T-cell (primary cell): Measurements from ENCODE around the gene RTRAF. TPM values are rescaled to one million over a fixed set of nuclear protein-coding genes. Genes with fewer than 3 reads are reported as not detected.

ENCODE experiments used
- ATAC-seq, 4 experiments: fragments of 200-7000 bp in 3 of 4; fragments of 150-1000 bp in 1 of 4; cut with Tn5 transposase; replicated peaks in 1 of 4; 1 replicate in 3 of 4; 2 replicates in 1 of 4; pipeline ENCODE4 v1.10.0; 2021; ENCODE audit warnings: moderate library complexity in 3 of 4, mild to moderate bottlenecking in 2 of 4, moderate number of reproducible peaks in 1 of 4
- CTCF ChIA-PET, 2 donors: fragments of 300-600 bp; sonication (Branson Sonifier 250); formaldehyde crosslinking; loops; one replicate each; lab custom pipeline; 2022; ENCODE audit warnings: antibody characterized with exemption in 2 of 2; lab: Charles Lee
- POLR2A ChIA-PET, 2 donors: fragments of 300-600 bp; sonication (Branson Sonifier 250); formaldehyde crosslinking; loops; one replicate each; lab custom pipeline; 2022; ENCODE audit warnings: antibody characterized with exemption in 2 of 2; lab: Charles Lee
- DNase-seq, 35 experiments: peaks; one replicate each; pipeline versions ENCODE4 v3.0.0 to v3.0.0-alpha.2; 2013 to 2023
- H3K27ac ChIP-seq: one replicate; pipeline ENCODE4 v1.5.1; 2013; ENCODE audit warnings: low read length
- H3K27me3 ChIP-seq, 2 experiments: replicated peaks in 1 of 2; 1 replicate in 1 of 2; 2 replicates in 1 of 2; pipeline versions ENCODE4 v1.6.1 to v1.7.0; 2013; ENCODE audit warnings: low read length in 1 of 2, mixed read lengths in 1 of 2; ENCODE audit not compliant: control insufficient read depth in 2 of 2, insufficient read depth in 2 of 2; ENCODE audit errors: extremely low read depth in 1 of 2
- H3K36me3 ChIP-seq, 2 donors: 1 replicate in 1 of 2; 2 replicates in 1 of 2; pipeline versions ENCODE4 v1.6.1 to v1.7.0; 2013; ENCODE audit warnings: low read length in 1 of 2; ENCODE audit not compliant: control insufficient read depth in 2 of 2, insufficient read depth in 1 of 2; ENCODE audit errors: extremely low read depth in 1 of 2
- H3K4me1 ChIP-seq, 2 experiments: 1 replicate in 1 of 2; 2 replicates in 1 of 2; pipeline versions ENCODE4 v1.6.1 to v1.7.0; 2013; ENCODE audit warnings: low read length in 2 of 2, mixed read lengths in 1 of 2; ENCODE audit not compliant: insufficient read depth in 2 of 2, control insufficient read depth in 1 of 2; ENCODE audit errors: extremely low read depth in 1 of 2
- H3K4me3 ChIP-seq, 2 donors: 1 replicate in 1 of 2; 2 replicates in 1 of 2; pipeline versions ENCODE4 v1.5.1 to v1.7.0; 2013; ENCODE audit warnings: mild to moderate bottlenecking in 2 of 2, low read length in 1 of 2, moderate library complexity in 1 of 2; ENCODE audit not compliant: control insufficient read depth in 1 of 2; ENCODE audit errors: extremely low read depth in 1 of 2
- H3K9me3 ChIP-seq: 2 replicates; pipeline ENCODE4 v1.7.0; 2013
- H3K27ac Mint-ChIP-seq, 2 donors: one replicate each; pipeline ENCODE4 v1.8.0; 2020 to 2021; ENCODE audit warnings: mild to moderate bottlenecking in 2 of 2, mixed read lengths in 2 of 2
- H3K27me3 Mint-ChIP-seq, 2 donors: one replicate each; pipeline ENCODE4 v1.8.0; 2021 to 2022; ENCODE audit warnings: mixed read lengths in 2 of 2
- H3K36me3 Mint-ChIP-seq: one replicate; pipeline ENCODE4 v1.8.0; 2021; ENCODE audit warnings: mixed read lengths
- H3K4me1 Mint-ChIP-seq, 3 donors: one replicate each; pipeline ENCODE4 v1.8.0; 2020 to 2022; ENCODE audit warnings: mixed read lengths in 3 of 3, mild to moderate bottlenecking in 1 of 3
- H3K4me3 Mint-ChIP-seq, 3 donors: one replicate each; pipeline ENCODE4 v1.8.0; 2020 to 2022; ENCODE audit warnings: mild to moderate bottlenecking in 3 of 3, mixed read lengths in 3 of 3, moderate library complexity in 3 of 3
- H3K9me3 Mint-ChIP-seq, 3 donors: one replicate each; pipeline ENCODE4 v1.8.0; 2020 to 2022; ENCODE audit warnings: mixed read lengths in 3 of 3
- WGBS: methylation state at CpG from one replicate; pipeline ENCODE4 v1.1.5; 2013; ENCODE audit warnings: missing lambda C conversion rate; ENCODE audit not compliant: insufficient coverage; 5-methylcytosine and 5-hydroxymethylcytosine counted together
- total RNA-seq, 35 experiments: library from RNA in 6 of 35; stranded (reverse) in 6 of 35; fragments of 120-200 nt in 1 of 35; gene quantifications; one replicate each; pipeline versions ENCODE4 v1.2.1 to v1.2.4 and lab custom pipeline; 2013 to 2026

Gene RTRAF
- total RNA-seq, 5 donors from 2014 or later (not counting 1 experiment from before 2014, with no cell fraction given), result 97.4 to 139 (median 110) TPM

DNA sequence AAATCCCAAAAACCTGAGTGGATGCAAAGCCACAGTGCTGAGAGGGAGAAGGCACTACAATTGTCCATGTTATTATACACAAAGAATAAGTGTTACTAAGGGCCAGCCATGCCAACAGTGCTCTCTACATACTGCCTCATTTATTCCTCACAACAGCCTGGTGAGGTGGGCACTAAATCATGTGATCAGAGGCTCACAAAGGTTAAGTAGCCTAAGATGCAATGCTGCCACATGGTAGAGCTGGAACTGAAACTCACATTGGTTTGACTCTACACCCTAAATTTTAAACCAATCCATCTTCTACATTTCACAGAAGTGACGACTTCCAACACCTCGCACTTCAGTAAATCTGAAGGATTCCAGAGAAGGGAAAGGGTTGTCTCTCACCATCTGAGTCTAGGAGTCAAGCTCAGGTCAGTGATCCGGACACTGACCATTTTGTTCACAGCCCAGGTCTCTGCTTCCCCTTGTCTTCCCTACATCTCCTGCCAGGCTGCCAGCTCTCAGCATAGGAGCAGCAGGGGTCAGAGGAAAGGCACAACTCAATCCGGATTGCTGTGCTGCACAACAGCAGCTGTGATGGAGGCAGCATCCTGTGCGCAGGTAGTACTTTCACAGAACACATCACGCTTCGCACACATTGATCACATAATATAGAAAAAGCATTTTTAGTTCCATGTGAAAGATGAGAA lies 49.9 kb downstream of the RTRAF start:
- 100% methylated on average over 1 of the region's 7 CpGs for WGBS
- ChIA-PET POLR2A (no interaction called here), CTCF (no interaction called here)

GRCh38 chr14:52040598-52040997 lies 51.3 kb downstream of the RTRAF start:
- H3K27ac ChIP-seq, result no peak overlapping the region
- H3K27me3 Mint-ChIP-seq, result peaks cover 5 to 11% of the 10 kb centered on the region in 2 donors
- no peak overlapping the region for H3K4me3 Mint-ChIP-seq
- no peak for DNase-seq
- H3K27me3 ChIP-seq, result peaks cover 0 to 7% of the 10 kb centered on the region in 2 experiments
- CTCF ChIA-PET, result no interaction called here
- H3K9me3 Mint-ChIP-seq, result peaks cover 0 to 10% (median 0%) of the 10 kb centered on the region in 3 donors
- POLR2A ChIA-PET, result interaction anchor here in 1 of 2 donors (0.5 kb wide), 1 partner anchor 592 kb away, joined by 3 read pairs; no protein-coding TSS in a partner anchor
- H3K36me3 Mint-ChIP-seq, result no peaks in the 10 kb centered on the region
- ATAC-seq, result no peak
- 82% methylated on average over 5 of the region's 7 CpGs for WGBS
- no peaks in the 10 kb centered on the region for H3K9me3 ChIP-seq
- no peak overlapping the region for H3K4me3 ChIP-seq
- H3K36me3 ChIP-seq, result no peaks in the 10 kb centered on the region
- H3K4me1 ChIP-seq, result no peaks in the 10 kb centered on the region
- H3K4me1 Mint-ChIP-seq, result peaks cover 0 to 4% (median 0%) of the 10 kb centered on the region in 3 donors
- H3K27ac Mint-ChIP-seq, result no peak overlapping the region

More for the DNA sequence above, 49.9 kb downstream of the RTRAF start:
- Histone ChIP-seq H3K9me3 (no peaks in the 10 kb centered on the region), H3K36me3 (no peaks in the 10 kb centered on the region), H3K27ac (no peak overlapping the region), H3K4me3 (no peak overlapping the region), H3K27me3 (peaks cover 0 to 7% of the 10 kb centered on the region in 2 experiments), H3K4me1 (no peaks in the 10 kb centered on the region)
- Mint-ChIP-seq H3K27ac (no peak overlapping the region), H3K27me3 (peaks cover 5 to 14% of the 10 kb centered on the region in 2 donors), H3K36me3 (no peaks in the 10 kb centered on the region), H3K4me3 (no peak overlapping the region), H3K4me1 (peaks cover 0 to 4% (median 0%) of the 10 kb centered on the region in 3 donors), H3K9me3 (peaks cover 0 to 10% (median 0%) of the 10 kb centered on the region in 3 donors)
- DNase-seq (no peak), ATAC-seq (no peak)

GRCh38 chr14:52042371-52043289 lies 53.3 kb downstream of the RTRAF start:
- ChIA-PET CTCF (interaction anchor here in 1 of 2 donors (0.7 kb wide), 1 partner anchor 1278 kb away, joined by 6 read pairs; no protein-coding TSS in a partner anchor), POLR2A (interaction anchor here in 1 of 2 donors (0.5 kb wide), 1 partner anchor 293 kb away, joined by 4 read pairs; no protein-coding TSS in a partner anchor)
- no peak overlapping the region for H3K4me3 ChIP-seq
- no peaks in the 10 kb centered on the region for H3K9me3 ChIP-seq
- no peak overlapping the region for H3K27ac ChIP-seq
- H3K27ac Mint-ChIP-seq, result no peak overlapping the region
- no peaks in the 10 kb centered on the region for H3K4me1 ChIP-seq
- ATAC-seq (no peak), DNase-seq (no peak)
- H3K27me3 Mint-ChIP-seq, result peaks cover 5 to 11% of the 10 kb centered on the region in 2 donors
- peaks cover 0 to 4% (median 0%) of the 10 kb centered on the region in 3 donors for H3K4me1 Mint-ChIP-seq
- no peaks in the 10 kb centered on the region for H3K36me3 Mint-ChIP-seq
- H3K9me3 Mint-ChIP-seq, result no peaks in the 10 kb centered on the region
- H3K4me3 Mint-ChIP-seq, result no peak overlapping the region
- no peaks in the 10 kb centered on the region for H3K36me3 ChIP-seq
- WGBS, result 89% methylated on average over 6 of the region's 8 CpGs
- peaks cover 0 to 7% of the 10 kb centered on the region in 2 experiments for H3K27me3 ChIP-seq

- CTCF ChIA-PET, result interaction anchor here (0.6 to 1.3 kb wide), 4 partner anchors 133 to 1546 kb away, joined by 3 to 7 read pairs (median 4); no protein-coding TSS in a partner anchor
- Mint-ChIP-seq H3K27ac (no peak overlapping the region), H3K27me3 (peaks cover 3 to 4% of the 10 kb centered on the region in 2 donors), H3K4me3 (no peak overlapping the region), H3K36me3 (no peaks in the 10 kb centered on the region), H3K4me1 (peaks cover 0 to 4% (median 0%) of the 10 kb centered on the region in 3 donors), H3K9me3 (no peaks in the 10 kb centered on the region)
- DNase-seq (peak in 26 of 35 experiments; percentile 4 to 61 (median 24)), ATAC-seq (no peak)
- Histone ChIP-seq H3K4me1 (no peaks in the 10 kb centered on the region), H3K27me3 (peaks cover 0 to 6% of the 10 kb centered on the region in 2 experiments), H3K27ac (no peak overlapping the region), H3K36me3 (no peaks in the 10 kb centered on the region), H3K4me3 (no peak overlapping the region), H3K9me3 (no peaks in the 10 kb centered on the region)
- WGBS, result no CpG with 5 or more reads among the region's 5 CpGs
- POLR2A ChIA-PET, result interaction anchor here in 1 of 2 donors (0.7 kb wide), 1 partner anchor 217 kb away, joined by 3 read pairs; no protein-coding TSS in a partner anchor
These were observed 54.3 kb downstream of the RTRAF start for GRCh38 chr14:52043690-52044089.

DNA sequence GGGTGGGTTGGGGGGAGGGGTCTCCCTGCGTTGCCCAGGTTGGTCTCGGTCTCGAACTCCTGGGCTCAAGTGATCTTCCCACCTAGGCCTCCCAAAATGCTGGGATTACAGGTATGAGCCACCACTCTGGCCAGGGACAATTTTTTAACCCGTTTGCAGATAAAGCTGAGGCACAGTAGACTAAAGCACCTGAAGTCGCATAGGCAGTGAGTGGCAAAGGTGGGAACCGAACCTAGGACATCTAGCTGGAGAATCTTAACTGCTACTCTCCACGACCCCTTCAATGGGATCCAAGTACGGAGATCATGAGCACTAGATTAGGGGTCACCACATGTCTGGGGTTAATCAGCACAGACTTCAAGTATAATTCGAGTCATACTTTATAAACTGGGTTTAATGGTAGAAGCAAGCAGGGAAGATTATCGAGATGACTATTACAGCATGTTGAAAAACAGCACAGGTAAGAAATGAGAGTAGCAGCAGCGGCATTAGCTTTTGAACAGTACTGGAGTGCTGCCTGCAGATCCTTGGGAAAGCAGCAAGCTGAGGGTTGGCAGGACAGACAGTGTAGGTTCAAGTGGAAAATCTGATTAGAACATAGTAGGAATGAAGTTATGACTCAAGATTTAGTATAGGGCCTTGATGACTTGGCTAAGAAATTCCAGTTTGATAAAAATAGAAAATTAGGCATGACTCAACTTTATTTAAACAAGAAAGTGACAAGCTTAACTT lies 55.6 kb downstream of the RTRAF start:
- no peak overlapping the region for H3K27ac Mint-ChIP-seq
- H3K9me3 Mint-ChIP-seq, result no peaks in the 10 kb centered on the region
- H3K36me3 Mint-ChIP-seq, result no peaks in the 10 kb centered on the region
- no peak overlapping the region for H3K4me3 Mint-ChIP-seq
- Histone ChIP-seq H3K27ac (no peak overlapping the region), H3K27me3 (peaks cover 0 to 5% of the 10 kb centered on the region in 2 experiments), H3K4me1 (no peaks in the 10 kb centered on the region), H3K9me3 (no peaks in the 10 kb centered on the region), H3K4me3 (no peak overlapping the region), H3K36me3 (no peaks in the 10 kb centered on the region)
- peaks cover 3 to 4% of the 10 kb centered on the region in 2 donors for H3K27me3 Mint-ChIP-seq
- POLR2A ChIA-PET, result no interaction called here
- CTCF ChIA-PET, result interaction anchor here in 1 of 2 donors (0.5 to 0.6 kb wide), 3 partner anchors 17 to 86 kb away, joined by 3 to 8 read pairs (median 3); no protein-coding TSS in a partner anchor
- WGBS, result 86% methylated on average over 7 of the region's 11 CpGs
- DNase-seq (no peak), ATAC-seq (no peak)
- peaks cover 0 to 4% (median 0%) of the 10 kb centered on the region in 3 donors for H3K4me1 Mint-ChIP-seq
